ENCODE data around the gene BRSK2.

BRSK2 gene

GRCh38 chr11:1482581-1483444 lies 93.1 kb downstream of the BRSK2 start:
- no peak for DNase-seq (ENCODE audit: low read depth in 2 of 2)

DNA sequence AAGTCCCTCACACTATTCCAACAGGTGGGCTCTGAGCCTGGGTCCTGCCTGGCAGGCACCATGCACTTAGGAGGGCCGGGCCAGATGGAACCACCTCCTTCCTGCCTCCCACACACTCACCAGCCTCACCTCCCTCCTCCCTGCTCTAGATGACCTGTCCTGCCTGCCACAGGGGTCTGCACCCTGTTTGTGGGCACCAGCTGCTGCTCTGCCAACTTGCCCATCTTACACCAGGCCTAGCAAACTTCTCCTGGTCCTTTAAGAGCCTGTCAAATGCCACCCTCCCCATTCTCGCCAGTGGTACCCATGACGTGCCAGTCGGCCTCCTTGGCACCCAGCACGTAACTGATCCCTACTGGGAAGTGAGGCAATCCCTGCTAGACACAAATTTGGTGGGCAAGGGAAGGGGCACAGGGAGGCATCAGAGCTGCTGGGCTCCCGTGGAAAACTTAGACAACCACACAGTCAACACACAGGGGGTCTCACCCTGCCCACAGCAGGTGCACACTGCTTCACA lies 93.8 kb downstream of the BRSK2 start:
- DNase-seq (ENCODE audit: low read depth in 2 of 2) = no peak

DNA sequence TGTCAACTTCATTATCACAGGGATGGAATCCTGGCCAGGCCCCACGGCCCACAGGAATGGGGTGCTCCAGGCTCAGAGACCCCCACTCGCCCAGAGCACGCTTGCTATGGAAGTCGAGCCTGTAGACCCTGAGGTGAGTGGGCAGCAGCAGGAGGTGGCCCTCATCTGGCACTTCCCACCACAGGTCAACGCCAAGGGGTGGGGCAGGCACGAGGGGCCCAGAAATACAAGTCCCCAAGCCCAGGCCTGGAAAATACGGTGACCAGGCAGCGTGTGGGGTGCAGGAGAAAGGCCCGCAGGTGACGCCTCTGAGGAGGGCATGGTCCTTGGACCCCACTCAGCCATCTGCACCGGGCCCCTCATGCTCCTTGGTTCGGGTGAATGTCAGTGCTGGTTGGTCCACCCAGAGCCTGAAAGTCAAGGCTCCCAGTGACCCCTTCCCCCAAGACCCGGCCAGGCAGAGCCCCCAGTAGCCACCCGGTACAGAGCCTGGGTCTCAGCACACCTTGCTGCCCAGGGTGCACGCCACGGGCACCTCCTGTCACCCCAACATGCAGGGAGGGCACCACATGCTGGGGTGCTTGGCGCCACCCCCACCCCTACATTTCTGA lies 94.4 kb downstream of the BRSK2 start:
- no peak for DNase-seq (ENCODE audit: low read depth in 2 of 2)

DNA sequence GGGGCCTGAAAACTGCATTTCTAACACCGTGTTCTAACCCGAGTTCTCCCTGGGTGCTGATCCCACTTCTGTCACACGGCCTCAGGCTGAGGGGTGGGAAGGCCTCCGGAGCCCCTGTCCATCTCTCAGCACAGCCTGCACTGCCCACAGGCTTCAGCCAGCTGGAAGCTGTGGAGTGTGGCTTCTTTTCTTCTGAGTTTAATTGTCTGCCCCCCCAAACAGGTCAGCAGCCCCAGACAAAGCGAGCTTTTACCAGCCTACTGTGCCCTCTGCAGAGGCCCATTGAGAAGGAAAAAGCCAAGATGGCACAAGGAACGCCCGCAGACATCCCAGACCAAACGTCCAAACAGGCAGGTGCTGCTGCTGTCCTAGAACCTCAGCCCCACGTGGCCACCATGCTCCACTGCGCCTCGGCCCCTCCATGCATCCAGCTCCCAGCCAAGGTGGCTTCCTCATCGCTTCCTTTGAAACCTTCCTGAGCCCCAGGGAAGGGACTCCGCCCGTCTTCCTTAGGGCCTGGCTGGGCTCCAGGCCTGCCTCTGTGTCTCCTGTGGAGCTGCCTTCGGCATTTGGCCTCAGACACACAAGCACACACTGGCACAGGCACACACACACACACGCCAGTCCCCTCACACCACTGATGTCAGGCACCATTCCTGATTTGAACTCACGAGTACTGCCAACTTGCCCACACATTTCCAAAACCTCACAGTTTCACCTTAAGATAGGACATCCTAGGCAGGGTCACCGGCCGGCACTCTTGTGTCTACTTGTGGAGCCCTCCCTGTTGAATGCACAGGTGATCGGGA lies 95.2 kb downstream of the BRSK2 start:
- DNase-seq (ENCODE audit: low read depth in 2 of 2) = no peak

GRCh38 chr11:1485504-1485885 lies 95.8 kb downstream of the BRSK2 start:
- no peak for DNase-seq (ENCODE audit: low read depth in 2 of 2)

DNA sequence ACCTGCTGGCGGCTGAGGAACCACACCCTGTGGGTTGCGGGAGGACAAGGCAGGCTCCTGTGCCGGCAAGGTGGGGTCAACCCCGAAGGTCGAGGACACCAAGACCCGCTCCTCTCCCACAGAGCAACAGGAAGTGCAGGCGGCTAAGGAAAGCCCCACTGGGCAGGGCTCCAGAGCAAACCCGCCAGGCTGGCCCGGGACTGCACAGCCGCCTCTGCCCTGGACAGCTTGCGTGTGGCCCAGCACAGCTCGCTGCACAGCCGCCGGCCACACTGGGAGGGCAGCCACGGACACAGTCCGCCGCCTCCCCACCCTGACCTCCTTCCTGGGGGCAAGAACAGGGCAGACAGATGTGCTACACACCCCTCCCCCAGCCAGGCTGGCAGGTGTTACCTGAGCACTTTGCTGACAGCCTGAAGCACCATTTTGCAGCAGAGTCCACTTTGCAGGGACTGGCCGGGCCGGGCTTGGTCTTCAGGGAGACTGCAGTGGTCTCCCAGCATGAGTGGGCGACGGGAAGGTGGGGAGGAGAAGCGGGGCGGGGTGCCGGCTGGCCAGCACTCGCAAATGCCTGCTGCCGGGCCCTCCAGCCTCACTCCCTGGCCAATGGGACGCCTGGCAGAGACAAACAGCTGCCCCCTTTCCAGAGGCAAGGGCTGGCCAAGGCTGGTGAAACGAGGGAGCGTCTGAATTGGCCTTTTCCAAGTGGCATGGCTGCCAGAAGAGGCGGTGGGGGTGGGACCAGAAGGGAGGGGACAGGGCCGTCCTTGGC lies 96.5 kb downstream of the BRSK2 start, which contains the start of gene MOB2:
Gene MOB2 (minus strand): TSS at position 726 of the 772 bp plus-strand sequence. CDS start 223 bp downstream, at position 503.
- DNase-seq (ENCODE audit: low read depth in 2 of 2) = no peak

- no peak for DNase-seq (ENCODE audit: low read depth in 2 of 2)
These were observed 97.5 kb downstream of the BRSK2 start for GRCh38 chr11:1487091-1487850.

DNA sequence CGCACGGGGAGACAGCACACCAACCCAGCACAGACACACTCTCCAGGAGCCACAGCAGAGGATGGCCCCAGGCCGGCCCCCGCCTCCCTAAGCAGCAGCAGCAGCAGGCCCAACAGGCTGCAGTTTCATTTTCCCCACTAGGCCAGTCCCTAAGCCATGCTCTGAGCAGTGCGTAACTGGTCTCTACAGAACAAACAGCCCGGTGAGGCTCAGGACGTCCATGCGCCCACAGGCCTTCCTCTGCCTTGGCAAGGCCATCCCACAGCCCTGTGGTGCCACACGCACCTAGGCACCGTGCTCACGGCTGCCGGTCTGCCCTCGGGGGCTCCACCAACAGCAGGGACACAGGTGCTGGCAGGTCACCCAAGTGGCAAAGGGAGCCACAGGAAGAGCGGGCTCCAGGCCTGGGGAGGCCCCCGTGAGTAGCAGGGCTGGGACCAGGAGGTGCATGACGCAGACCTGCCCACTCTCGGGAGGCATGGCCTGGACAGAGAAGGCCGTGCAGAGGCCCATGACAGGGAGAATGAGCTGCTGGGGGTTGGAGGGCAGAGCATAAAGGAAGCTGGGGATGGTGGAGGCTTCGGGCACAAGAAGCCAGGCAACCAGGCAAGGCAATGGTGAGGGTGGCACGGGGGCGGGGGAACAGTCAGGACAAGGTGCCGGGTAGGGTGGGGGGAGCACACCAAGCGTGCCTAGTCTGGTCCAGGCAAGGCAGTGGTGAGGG lies 98.3 kb downstream of the BRSK2 start:
- DNase-seq (ENCODE audit: low read depth in 2 of 2) = no peak

DNA sequence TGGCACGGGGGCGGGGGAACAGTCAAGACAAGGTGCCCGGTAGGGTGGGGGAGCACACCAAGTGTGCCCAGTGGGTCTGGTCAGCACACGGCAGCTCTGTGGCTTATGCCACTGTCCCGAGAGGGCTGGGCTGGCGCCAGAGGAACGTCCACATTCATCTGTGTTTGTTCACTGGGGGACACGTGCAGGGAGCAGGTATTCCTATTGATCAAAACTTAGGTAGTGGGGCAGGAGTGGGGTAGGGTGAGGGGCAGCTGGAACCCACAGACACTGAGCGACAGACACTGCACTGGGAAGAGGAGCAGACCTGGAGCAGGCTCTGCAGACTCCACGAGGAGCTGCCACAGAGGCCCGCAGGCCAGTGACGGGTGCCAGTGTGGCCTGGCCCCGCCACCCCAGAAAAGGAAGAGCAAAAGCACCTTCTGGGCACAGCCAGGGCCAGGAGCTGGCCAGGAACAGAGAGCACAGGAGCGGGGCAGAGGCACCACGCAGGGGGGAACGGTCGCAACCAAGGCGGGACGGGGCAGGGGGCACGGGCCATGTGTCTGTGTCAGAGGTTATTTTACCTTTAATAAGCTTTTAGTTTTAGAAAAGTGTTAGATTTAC lies 98.9 kb downstream of the BRSK2 start:
- no peak for DNase-seq (ENCODE audit: low read depth in 2 of 2)

DNA sequence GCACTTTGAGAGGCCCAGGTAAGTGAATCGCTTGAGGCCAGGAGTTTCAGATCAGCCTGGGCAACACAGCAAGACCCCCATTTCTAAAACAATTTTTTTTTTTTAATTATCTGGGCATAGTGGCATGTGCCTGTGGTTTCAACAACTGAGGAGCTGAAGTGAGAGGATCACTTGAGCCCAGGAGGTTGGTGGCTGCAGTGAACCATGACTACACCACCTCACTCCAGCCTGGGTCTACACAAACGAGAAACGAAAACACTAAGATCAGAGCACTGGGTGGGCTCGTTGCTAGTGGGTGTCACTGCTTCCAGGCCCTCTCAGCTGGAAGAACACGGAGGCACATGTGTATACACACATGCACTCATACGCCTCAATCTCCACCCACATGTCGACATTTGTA lies 100.9 kb downstream of the BRSK2 start:
- DNase-seq (ENCODE audit: low read depth in 2 of 2) = no peak

GRCh38 chr11:1491379-1491778 lies 101.6 kb downstream of the BRSK2 start:
- no peak for DNase-seq (ENCODE audit: low read depth in 2 of 2)

- DNase-seq (ENCODE audit: low read depth in 2 of 2) = no peak
These were observed 104.0 kb downstream of the BRSK2 start for GRCh38 chr11:1493650-1494244.

- no peak for DNase-seq (ENCODE audit: low read depth in 2 of 2)
These were observed 104.9 kb downstream of the BRSK2 start for GRCh38 chr11:1494650-1495049.

GRCh38 chr11:1496091-1496760 lies 106.5 kb downstream of the BRSK2 start:
- DNase-seq (ENCODE audit: low read depth in 2 of 2) = no peak

- DNase-seq (ENCODE audit: low read depth in 2 of 2) = no peak
These were observed 107.0 kb downstream of the BRSK2 start for GRCh38 chr11:1496761-1497095.

GRCh38 chr11:1497600-1497999 lies 107.9 kb downstream of the BRSK2 start:
- DNase-seq (ENCODE audit: low read depth in 2 of 2) = no peak

GRCh38 chr11:1498262-1498661 lies 108.5 kb downstream of the BRSK2 start:
- DNase-seq (ENCODE audit: low read depth in 2 of 2) = no peak

DNA sequence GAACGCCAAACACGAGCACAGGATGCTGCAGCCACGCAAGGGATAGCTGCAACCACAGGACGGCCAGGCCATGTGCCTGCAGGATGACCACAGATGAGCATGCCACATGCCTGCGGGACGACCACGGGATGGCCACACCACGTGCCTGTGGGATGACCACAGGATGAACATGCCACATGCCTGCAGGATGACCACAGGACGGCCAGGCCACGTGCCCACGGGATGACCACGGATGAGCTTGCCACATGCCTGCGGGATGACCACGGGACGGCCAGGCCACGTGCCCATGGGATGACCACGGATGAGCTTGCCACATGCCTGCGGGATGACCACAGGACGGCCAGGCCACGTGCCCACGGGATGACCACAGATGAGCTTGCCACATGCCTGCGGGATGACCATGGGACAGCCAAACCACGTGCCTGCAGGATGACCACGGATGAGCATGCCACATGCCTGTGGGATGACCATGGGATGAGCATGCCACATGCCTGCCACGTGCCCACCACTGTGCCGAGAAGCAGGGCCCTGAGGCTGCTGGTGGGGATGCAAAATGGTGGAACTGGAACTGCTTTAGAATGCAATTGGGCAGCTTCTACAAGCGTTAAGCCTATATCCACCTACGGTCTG lies 109.6 kb downstream of the BRSK2 start:
- no peak for DNase-seq (ENCODE audit: low read depth in 2 of 2)
